NB4 (cell line): Measurements from ENCODE around the gene MYO7B.

ENCODE experiments used
- DNase-seq: peaks from one replicate; pipeline ENCODE4 v3.0.0; 2010; ENCODE audit warnings: low read depth
- H3K4me3 ChIP-seq: one replicate; pipeline ENCODE4 v1.5.1; 2011; ENCODE audit warnings: mild to moderate bottlenecking, low read depth, low read length, moderate library complexity
- MYC ChIP-seq: IDR thresholded peaks from 2 replicates; pipeline ENCODE4 v1.6.1; 2011; ENCODE audit warnings: low read depth, low read length
- POLR2A ChIP-seq: IDR thresholded peaks from 2 replicates; pipeline ENCODE4 v1.6.1; 2011; ENCODE audit warnings: mild to moderate bottlenecking; ENCODE audit not compliant: insufficient read length; ENCODE audit errors: extremely low read depth
- TF ChIP-seq, protein P1 (sequence below): IDR thresholded peaks from 2 replicates; pipeline ENCODE4 v1.6.1; 2011; ENCODE audit warnings: low read depth, low read length
- TF ChIP-seq, protein P2 (sequence below): IDR thresholded peaks from one replicate; pipeline ENCODE4 v1.5.1; 2012; ENCODE audit warnings: low read depth, low read length

Gene MYO7B

GRCh38 chr2:127530245-127531140, 5.0 kb upstream of the MYO7B start:
- TF ChIP-seq, protein P1, sequence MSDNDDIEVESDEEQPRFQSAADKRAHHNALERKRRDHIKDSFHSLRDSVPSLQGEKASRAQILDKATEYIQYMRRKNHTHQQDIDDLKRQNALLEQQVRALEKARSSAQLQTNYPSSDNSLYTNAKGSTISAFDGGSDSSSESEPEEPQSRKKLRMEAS = no peak
- TF ChIP-seq POLR2A (no peak), MYC (no peak)
- TF ChIP-seq, protein P2, sequence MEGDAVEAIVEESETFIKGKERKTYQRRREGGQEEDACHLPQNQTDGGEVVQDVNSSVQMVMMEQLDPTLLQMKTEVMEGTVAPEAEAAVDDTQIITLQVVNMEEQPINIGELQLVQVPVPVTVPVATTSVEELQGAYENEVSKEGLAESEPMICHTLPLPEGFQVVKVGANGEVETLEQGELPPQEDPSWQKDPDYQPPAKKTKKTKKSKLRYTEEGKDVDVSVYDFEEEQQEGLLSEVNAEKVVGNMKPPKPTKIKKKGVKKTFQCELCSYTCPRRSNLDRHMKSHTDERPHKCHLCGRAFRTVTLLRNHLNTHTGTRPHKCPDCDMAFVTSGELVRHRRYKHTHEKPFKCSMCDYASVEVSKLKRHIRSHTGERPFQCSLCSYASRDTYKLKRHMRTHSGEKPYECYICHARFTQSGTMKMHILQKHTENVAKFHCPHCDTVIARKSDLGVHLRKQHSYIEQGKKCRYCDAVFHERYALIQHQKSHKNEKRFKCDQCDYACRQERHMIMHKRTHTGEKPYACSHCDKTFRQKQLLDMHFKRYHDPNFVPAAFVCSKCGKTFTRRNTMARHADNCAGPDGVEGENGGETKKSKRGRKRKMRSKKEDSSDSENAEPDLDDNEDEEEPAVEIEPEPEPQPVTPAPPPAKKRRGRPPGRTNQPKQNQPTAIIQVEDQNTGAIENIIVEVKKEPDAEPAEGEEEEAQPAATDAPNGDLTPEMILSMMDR = no peak
- no peak overlapping the region for H3K4me3 ChIP-seq
- DNase-seq = no peak

GRCh38 chr2:127531221-127531648, 4.2 kb upstream of the MYO7B start:
- no peak for TF ChIP-seq MYC
- TF ChIP-seq, protein P1 = no peak
- TF ChIP-seq POLR2A = no peak
- TF ChIP-seq, protein P2 = no peak
- DNase-seq = no peak

DNA sequence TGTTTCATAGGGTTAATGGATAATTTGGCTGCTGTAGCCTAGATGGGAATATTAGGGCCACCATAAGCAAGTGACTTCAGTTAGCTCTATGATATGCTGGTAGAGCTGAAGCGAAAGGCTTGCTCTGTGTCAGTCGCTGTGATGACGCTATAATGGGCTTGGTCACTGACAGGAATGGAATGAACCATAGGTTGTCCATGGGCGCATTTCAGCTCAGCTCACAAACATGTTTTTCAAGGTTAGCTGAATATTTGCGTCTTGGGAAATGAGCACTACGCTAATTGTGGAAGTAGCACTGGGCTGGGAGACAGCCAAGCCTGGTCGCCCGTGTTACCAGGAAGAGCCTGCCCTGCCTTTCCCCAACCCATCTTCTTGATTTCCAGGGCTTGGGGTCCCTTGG, 3.2 kb upstream of the MYO7B start:
- DNase-seq = no peak
- TF ChIP-seq, protein P2 = no peak
- TF ChIP-seq MYC (no peak), POLR2A (no peak)
- TF ChIP-seq, protein P1 = no peak
- H3K4me3 ChIP-seq = no peak overlapping the region

More at GRCh38 chr2:127531221-127531648, 4.2 kb upstream of the MYO7B start:
- H3K4me3 ChIP-seq = no peak overlapping the region

- TF ChIP-seq, protein P1 = no peak
- no peak for TF ChIP-seq POLR2A
- no peak for TF ChIP-seq MYC
- TF ChIP-seq, protein P2 = no peak
- H3K4me3 ChIP-seq = no peak overlapping the region
- DNase-seq = no peak
Measured at GRCh38 chr2:127535918-127536317, 435 bp downstream of the MYO7B start.

GRCh38 chr2:127536707-127537541, 1.4 kb downstream of the MYO7B start:
- TF ChIP-seq, protein P1 = no peak
- TF ChIP-seq MYC (no peak), POLR2A (no peak)
- TF ChIP-seq, protein P2 = no peak
- no peak overlapping the region for H3K4me3 ChIP-seq
- no peak for DNase-seq
